Chondrocyte (in vitro differentiated cells): ENCODE measurements around the gene NOD1. TPM values are rescaled to one million over a fixed set of nuclear protein-coding genes. Genes with fewer than 3 reads are reported as not detected.
A peak's percentile ranks its signal among the peaks of the same experiment; 100 is the strongest.

Experiments used
- DNase-seq: peaks from one replicate; pipeline ENCODE4 v3.0.0; 2021; ENCODE audit warnings: mixed read lengths, low spot score
- H3K27ac Mint-ChIP-seq: one replicate; pipeline ENCODE4 v1.8.0; 2021; ENCODE audit warnings: mild to moderate bottlenecking, moderate library complexity, mixed read lengths; ENCODE audit not compliant: unreplicated experiment
- H3K27me3 Mint-ChIP-seq: 2 replicates; pipeline ENCODE4 v1.8.0; 2021; ENCODE audit warnings: low read depth, mixed read lengths
- H3K36me3 Mint-ChIP-seq: 2 replicates; pipeline ENCODE4 v1.8.0; 2021; ENCODE audit warnings: low read depth, mixed read lengths
- H3K4me1 Mint-ChIP-seq: 2 replicates; pipeline ENCODE4 v1.8.0; 2021; ENCODE audit warnings: low read depth, mild to moderate bottlenecking, mixed read lengths
- H3K4me3 Mint-ChIP-seq: one replicate; pipeline ENCODE4 v1.8.0; 2021; ENCODE audit warnings: mild to moderate bottlenecking, moderate library complexity, mixed read lengths; ENCODE audit not compliant: unreplicated experiment
- H3K9me3 Mint-ChIP-seq: 2 replicates; pipeline ENCODE4 v1.8.0; 2021; ENCODE audit warnings: low read depth, mixed read lengths
- CTCF ChIP-seq: fragments of 200-600 bp; sonication (generic); IDR thresholded peaks from 2 replicates; pipeline ENCODE4 v1.5.0; 2021; ENCODE audit warnings: antibody characterized with exemption, mild to moderate bottlenecking, moderate library complexity
- total RNA-seq: library from RNA; stranded (reverse); gene quantifications from 3 replicates; pipeline ENCODE4 v1.2.1, GENCODE V29; 2021

The NOD1 gene
- total RNA-seq, 1 donor from 2014 or later, result 6.6 TPM

GRCh38 chr7:30459591-30460245 is 18.9 kb downstream of the NOD1 start:
- no peaks in the 10 kb centered on the region for H3K27me3 Mint-ChIP-seq
- TF ChIP-seq CTCF, result no peak
- no peaks in the 10 kb centered on the region for H3K9me3 Mint-ChIP-seq
- H3K27ac Mint-ChIP-seq, result peak overlapping the region; percentile 93
- H3K4me1 Mint-ChIP-seq, result peaks cover 35% of the 10 kb centered on the region
- no peak for DNase-seq
- H3K4me3 Mint-ChIP-seq, result peak overlapping the region; percentile 57
- H3K36me3 Mint-ChIP-seq, result peaks cover 2% of the 10 kb centered on the region

GRCh38 chr7:30458311-30458710 is 20.3 kb downstream of the NOD1 start:
- no peak overlapping the region for H3K4me3 Mint-ChIP-seq
- peaks cover 35% of the 10 kb centered on the region for H3K4me1 Mint-ChIP-seq
- no peak for DNase-seq
- no peaks in the 10 kb centered on the region for H3K27me3 Mint-ChIP-seq
- H3K9me3 Mint-ChIP-seq, result no peaks in the 10 kb centered on the region
- H3K27ac Mint-ChIP-seq, result peak overlapping the region; percentile 93
- no peak for TF ChIP-seq CTCF
- H3K36me3 Mint-ChIP-seq, result peaks cover 7% of the 10 kb centered on the region

GRCh38 chr7:30453921-30454320 is 24.7 kb downstream of the NOD1 start:
- no peaks in the 10 kb centered on the region for H3K9me3 Mint-ChIP-seq
- peaks cover 21% of the 10 kb centered on the region for H3K36me3 Mint-ChIP-seq
- H3K4me1 Mint-ChIP-seq, result peaks cover 15% of the 10 kb centered on the region
- H3K27ac Mint-ChIP-seq, result no peak overlapping the region
- no peaks in the 10 kb centered on the region for H3K27me3 Mint-ChIP-seq
- no peak for TF ChIP-seq CTCF
- no peak for DNase-seq
- H3K4me3 Mint-ChIP-seq, result no peak overlapping the region

- H3K4me3 Mint-ChIP-seq, result no peak overlapping the region
- H3K4me1 Mint-ChIP-seq, result peaks cover 6% of the 10 kb centered on the region
- no peaks in the 10 kb centered on the region for H3K27me3 Mint-ChIP-seq
- H3K9me3 Mint-ChIP-seq, result no peaks in the 10 kb centered on the region
- TF ChIP-seq CTCF, result no peak
- H3K36me3 Mint-ChIP-seq, result peaks cover 22% of the 10 kb centered on the region
- no peak for DNase-seq
- no peak overlapping the region for H3K27ac Mint-ChIP-seq
Observed at GRCh38 chr7:30453016-30453415, 25.6 kb downstream of the NOD1 start.

GRCh38 chr7:30452280-30452930 is 26.2 kb downstream of the NOD1 start:
- Mint-ChIP-seq H3K27me3 (no peaks in the 10 kb centered on the region), H3K4me1 (no peaks in the 10 kb centered on the region), H3K4me3 (no peak overlapping the region), H3K9me3 (no peaks in the 10 kb centered on the region), H3K27ac (no peak overlapping the region), H3K36me3 (peaks cover 26% of the 10 kb centered on the region)
- no peak for DNase-seq
- TF ChIP-seq CTCF, result no peak
